SHP77 (cell line): Measurements from ENCODE around the gene ZNF804B.

Experiments used
- DNase-seq, 2 experiments: peaks; one replicate each; lab custom pipeline; 2025; lab: John Stamatoyannopoulos, UW

The ZNF804B gene

DNA sequence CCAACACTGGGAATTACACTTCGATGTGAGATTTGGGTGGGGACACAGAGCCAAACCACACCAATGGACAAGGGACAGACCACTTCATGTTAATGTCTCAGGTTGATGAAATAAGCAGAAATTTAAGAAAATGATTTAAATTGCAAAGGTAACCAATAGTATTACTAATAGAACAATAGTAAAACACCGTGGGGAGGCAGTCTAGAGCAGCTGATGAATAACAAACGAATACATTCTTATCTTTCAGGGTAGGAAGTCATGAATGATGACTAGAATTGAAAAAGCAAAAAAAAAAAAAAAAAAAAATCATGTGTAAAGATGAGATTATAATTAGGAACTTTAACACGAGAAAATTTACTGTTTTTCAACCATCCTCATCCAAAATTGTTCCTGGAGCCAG lies 207.9 kb downstream of the ZNF804B start:
- no peak for DNase-seq

DNA sequence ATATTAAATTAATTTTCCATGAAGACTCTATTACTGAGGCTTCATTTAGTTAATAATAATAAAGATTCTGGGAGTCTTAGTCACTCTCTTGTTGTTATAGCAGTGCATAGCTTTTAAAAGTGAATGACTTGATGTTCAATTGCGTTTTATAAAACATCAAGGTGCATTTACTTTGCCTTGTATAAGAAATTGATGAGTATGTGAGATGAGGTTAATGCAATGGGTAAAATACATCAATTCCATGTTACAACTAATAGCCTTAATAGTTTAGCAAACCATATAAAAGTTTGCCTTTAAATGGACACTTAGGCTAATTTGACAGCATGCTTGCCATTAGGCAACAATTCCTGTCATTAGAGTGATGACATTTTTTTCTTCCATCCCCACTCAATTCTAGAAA lies 209.7 kb downstream of the ZNF804B start:
- DNase-seq = no peak

DNA sequence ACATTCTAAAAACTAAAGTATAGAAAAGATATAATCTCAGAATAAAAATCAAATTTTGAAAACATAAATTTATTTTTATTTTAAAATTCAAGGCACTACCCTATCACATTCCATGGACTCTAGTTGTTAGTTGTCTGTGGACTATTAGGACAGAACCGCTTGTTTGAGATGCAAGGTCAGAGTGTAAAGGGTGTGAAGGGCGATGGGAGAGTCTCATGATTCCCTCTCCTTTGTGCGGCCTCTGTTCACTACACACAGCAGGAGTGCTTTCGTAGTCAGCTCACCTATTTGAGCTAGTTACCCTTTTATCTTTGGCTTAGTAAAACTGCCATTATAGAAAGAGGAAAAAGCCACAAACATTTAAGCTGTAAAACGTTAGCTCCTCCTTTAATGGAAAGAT lies 225.8 kb downstream of the ZNF804B start:
- DNase-seq = no peak

DNA sequence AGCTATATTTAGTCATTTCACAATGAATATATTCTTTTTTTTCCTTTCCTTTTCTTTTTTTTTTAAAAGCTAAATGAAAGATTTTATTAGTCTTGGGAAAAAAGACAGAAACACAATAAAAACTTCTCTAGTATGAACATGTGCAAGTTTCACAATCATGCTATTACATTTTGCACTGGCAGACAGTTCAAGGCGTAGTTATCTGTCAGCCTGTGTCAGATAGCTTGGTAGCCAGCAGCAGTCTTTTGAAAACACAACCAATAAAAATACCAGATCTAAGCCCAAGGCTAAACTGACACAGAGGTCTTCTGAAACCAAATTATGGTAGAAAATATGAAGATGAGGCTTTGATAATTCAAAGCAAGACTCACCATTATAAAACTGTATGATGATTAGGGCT lies 241.8 kb downstream of the ZNF804B start:
- no peak for DNase-seq

DNA sequence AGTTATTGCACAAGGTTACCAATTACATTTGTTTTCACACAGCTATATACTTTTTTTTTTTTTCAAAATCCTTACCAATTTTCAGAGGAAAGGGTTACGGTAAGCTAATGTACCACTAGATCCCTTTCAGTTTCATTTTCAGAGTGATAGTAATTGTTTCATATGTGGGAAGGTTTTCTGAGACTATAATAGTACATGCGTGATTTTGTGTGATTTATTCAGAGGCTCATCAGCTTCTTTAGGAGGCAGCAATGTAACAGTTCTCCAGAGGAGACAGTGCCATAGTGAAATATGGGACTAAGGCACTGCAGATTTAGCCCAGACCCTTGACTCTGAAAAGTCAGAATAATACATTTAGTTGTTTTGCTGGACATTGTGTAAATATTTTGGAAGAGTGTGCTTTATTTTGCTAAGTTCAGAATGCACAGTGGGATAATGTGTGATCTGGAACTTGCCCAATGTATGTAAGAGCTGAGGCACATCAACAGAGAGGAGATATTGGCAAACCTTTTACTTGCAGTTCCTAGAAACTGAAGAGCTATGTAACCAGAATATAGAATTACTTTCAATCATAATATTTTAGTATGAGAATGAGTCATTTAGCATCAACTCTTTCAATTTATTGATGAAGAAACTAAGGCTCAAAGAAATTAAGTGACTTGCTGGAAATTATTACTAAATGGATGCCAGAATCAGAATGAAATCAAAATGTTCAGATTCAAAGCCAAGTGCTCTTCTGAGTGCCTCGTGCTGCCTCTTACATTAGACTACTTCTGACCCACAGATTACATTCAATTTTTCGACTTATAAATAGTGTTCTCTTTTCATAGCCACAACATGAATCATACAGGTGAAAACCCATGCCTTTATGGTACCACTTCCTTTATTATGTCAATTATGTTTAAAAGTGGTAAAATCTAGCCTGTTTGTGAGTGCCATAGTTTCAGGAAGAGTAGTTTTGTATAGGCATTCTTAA lies 243.8 kb downstream of the ZNF804B start:
- no peak for DNase-seq

DNA sequence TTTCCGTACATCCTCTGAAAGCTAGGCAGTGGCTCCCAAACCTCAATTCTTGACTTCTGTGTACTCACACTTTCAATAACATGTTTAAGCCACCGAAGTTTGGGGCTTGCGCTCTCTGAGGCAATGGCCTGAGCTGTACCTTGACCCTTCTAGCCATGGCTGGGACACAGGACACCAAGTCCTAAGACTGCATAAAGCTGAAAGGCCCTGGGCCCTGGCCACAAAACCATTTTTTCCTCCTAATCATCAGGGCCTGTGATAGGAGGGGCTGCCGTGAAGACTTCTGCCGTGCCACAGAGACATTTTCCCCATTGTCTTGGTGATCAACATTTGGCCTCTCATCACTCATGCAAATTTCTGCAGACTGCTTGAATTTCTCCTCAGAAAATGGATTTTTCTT lies 252.5 kb downstream of the ZNF804B start:
- DNase-seq = no peak

DNA sequence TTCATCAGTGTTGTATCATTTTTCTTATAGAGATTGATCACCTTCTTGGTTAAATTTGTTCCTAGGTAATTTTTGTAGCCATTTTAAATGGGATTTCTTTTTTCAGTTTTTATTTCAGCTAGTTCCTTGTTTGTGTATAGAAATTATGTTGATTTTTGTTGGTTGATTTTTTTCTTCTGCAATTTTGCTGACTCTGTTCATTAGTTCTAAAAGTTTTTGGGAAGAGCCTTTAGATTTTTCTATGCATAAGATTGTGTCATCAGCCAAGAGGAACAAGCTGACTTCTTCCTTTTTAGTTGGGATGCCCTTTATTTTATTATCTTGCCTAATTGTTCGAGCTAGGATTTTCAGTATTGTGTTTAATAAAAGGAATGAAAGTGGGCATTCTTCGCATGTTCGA lies 258.2 kb downstream of the ZNF804B start:
- no peak for DNase-seq

DNA sequence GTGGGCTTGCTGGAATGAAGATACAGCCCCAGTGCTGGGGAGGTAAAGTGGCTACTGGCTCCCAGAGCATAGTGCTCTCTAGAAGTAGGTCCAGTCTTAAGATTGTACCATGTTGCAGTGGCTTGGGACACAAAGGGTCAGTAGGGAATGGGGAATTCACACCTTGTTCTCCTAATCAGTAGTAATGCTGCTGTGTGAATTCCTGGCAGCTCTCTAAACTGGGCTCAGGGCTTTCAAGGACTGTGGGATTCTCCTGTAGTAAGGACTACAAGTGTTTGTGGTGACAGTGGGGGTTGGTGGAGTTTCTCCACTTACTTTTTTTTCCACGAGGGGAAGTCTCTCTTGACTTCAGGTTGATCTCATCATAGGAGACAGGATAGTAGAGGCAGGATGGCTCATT lies 262.2 kb downstream of the ZNF804B start:
- no peak for DNase-seq

DNA sequence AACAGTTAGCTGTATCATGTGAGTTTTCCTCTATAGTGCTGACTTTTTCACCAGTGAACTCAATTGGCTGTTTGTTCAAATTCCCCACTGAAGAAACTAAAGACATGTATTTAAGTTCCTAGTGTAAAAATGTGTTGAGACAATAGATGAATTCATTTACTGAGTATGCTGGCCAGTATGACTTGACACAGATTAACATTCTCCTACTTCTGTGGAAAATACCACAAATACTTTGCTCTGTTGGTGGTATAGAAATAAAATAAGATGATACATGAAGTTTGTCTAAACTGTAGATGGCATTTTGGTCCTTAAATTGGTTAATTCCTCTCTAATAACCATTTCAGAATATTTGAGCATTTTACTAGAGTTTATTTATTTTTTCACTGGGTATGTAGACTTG lies 263.7 kb downstream of the ZNF804B start:
- DNase-seq = no peak

DNA sequence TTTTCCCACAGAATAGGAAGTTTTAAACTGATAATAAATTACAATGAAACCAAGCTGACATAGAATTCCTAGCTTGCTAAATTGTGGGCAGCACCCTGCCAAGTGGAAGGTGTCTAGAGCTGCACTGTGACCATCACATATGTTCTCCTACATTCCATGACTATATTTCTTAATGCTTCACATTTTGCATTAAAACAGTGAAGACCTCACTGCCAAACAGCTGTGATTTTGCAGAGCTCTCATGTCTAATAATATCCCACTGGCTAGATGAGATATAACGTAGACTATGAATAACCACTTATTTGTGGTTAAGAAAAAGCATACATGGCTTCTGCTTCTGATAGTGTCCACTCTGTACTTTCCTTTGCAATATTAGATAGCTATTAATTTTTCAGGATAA lies 264.4 kb downstream of the ZNF804B start:
- no peak for DNase-seq

DNA sequence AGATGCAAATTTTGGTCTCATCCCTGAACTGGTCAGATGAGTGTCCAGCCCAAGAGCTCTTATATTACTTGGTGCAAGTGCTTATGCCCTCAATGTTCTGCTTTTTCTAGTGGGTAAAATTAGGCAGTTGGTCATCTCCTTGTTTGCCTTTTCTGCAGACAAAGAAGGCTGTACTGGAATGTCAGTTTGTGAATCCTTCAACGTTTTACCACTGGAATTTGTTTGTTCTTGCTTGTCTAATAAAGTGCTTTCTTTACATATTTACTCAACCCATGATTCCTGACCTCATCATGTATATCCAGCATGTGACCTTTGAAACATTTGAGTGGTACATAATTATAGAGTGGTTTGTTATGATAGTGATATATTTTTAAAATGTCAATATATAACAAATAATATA lies 268.3 kb downstream of the ZNF804B start:
- DNase-seq = no peak

DNA sequence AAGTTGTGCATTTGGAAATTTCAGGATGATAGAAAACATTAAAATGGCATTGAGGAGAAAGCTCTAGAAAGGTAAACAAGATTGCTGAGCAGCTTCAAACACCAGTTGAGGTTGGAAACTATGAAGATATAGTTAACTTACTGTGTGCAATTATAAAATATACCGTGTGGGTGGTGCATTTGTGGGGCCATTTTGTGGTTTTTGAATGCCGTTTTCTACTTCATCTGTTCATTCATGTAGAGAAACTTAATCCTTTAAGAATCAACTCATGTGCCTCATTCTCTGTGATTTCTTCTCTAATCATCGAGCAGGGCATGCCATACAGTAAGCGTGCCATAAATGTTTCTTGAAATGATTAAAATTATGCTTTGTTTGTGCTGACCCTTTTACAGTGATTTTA lies 268.8 kb downstream of the ZNF804B start:
- no peak for DNase-seq

DNA sequence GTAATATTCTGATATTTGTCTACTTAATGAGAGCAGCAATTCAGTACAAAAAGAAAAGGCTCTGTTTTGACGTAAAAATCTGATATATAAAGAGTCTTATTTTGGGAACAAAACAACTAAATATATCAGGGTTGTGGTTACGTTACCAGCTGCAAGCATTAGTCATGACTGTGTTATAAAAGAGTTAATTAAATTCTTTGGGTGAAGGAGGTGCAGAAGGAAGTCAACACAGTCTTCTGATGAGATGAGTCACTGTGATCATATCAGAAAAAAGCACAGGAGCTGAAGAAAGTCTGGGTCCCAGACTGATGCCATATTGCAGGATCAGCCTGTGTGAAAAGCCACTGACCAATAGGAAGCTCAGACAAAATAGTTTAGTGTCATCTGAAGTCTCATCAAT lies 270.4 kb downstream of the ZNF804B start:
- DNase-seq = no peak

DNA sequence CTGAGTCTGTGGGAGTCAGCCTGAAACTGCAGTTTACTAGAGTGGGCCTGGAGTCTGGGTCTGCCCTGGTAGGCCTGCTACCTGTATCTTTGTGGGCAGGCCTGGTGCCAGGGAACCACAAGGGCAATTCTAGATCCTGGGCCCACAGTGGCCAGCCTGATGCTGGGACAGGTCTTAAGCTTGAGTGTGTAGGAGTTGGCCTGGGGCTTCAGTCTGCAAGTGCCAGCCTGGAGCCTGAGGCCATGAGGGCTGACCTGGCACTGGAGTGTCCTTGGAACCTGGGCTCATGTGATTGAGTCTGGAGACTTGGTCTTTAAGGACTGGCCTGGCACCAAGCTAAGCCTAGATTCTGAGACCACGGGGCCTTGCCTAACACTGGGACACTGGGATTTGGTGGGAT lies 281.7 kb downstream of the ZNF804B start:
- DNase-seq = no peak

DNA sequence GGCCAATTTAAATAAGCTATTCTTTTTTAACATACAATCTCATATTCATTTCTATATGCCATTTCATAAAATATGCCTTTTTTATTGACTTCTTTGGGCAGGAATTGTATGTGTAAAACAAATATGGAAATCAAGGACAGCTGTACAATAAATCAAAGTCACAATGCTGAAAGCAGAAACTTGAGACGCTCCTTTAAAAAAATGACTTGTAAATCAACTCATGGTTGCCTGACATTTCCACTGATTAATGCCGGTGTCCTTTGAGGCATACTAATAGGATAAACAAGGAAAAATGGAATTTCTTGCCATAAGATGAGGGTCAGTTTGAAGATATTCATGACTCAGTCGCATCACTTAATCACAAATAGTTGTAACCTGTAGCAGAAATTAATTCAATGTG lies 283.4 kb downstream of the ZNF804B start:
- no peak for DNase-seq

DNA sequence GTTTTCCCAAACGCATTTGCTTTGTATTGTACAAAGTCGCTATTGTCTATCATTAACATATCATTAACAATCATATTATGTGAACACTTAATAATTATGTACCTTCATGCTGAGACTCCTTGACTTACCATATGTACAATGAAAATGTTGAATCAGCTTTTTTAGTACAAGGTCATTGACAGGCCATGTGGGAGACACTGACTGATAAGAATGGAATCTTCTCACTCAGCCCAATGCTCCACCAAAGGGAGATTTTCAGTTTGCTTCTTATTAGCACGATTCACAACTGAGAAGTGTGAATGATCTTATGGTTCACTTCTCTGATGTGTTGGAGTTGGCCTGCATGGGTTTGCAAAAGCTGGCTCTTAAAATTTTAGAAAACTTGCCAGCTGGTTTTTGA lies 289.5 kb downstream of the ZNF804B start:
- DNase-seq = no peak

DNA sequence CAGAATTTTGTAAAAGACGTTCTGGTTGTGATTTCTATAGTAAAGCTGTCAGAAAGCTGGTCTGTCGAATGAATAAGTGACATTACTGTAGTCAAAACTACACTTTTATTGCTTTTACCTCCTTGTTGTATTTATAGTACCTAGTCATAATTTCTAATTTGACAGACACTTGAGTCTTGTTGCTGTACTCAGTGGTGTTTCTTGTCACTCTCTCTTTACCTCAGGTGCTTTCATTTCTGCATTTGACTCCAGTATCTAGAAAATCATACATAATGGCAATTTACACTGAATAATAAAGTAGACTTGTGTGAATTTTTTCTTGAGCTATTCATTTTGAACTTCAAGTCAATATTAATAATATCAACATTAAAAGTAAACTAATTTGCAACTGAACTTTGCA lies 293.6 kb downstream of the ZNF804B start:
- DNase-seq = no peak

DNA sequence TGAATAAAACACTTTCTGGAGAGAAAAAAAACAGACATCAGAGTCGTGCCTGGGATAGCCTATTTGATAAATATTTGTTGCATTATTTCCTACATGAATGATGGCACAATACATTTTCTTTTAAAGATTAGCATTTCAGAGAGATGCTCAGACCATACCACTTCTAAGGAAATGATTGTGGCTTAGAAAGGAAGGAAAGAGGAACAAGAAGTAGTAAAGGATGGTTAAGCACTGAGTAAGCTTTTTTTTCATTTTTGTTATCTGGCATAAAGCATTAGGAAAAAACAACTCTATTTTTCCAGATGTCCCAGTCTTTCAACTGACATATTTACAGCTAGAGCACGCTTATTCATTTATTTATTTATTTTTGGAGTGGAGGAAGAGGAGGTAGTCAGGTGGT lies 294.9 kb downstream of the ZNF804B start:
- no peak for DNase-seq

DNA sequence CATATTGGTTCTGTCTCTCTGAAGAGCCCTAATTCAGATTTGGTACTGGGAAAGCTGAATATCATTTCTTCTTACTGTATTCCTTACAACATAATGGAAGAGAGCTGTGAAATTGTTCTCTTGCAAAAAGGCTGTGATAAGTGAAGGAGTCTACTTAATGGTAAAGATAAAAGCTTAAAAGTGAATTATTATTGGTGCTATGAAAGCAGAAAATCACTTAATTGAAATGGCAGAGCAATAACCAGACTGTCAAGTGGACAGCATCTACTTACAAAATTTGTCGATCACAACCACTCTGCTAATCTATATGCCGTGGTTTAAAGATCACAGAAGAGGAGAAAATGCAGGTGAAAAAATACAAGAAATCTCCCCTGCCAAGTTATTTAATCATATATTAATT lies 300.7 kb downstream of the ZNF804B start:
- DNase-seq = no peak

DNA sequence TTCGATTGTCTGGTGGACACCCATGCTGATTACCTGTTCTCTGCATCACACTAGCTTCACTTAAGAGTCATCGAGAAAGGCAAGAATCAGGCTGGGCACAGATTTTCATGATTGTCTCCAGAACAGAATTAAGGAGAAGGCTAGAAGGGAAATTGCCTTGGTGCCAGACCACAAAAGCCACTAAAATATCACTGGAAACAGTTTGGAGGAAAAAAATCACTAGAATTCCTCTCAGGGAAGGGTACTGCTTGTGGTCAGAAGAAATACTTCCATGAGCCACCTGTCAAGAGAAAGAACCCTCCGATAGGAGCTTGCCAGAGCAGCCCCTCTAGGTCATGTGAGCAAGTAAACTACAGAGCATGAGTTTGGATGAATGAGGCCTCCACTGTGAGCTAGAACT lies 305.3 kb downstream of the ZNF804B start:
- no peak for DNase-seq

DNA sequence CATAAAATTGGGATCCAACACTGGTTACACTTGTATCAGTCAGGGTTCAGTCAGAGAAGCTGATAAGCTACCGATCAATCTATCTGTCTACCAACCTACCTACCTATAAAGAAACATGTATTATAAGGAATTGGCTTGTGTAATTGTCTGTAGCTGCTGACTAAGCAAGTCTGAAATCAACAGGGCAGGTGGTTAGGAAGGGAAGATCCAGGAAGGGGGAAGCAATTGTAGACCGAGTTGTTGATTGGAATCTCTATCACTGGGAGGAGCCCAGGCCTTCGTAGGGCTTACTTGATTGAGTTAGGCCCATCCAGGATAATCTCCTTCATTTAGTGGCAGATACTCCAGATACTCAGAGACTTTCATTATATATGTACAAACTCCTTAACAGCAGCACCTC lies 307.5 kb downstream of the ZNF804B start:
- no peak for DNase-seq

DNA sequence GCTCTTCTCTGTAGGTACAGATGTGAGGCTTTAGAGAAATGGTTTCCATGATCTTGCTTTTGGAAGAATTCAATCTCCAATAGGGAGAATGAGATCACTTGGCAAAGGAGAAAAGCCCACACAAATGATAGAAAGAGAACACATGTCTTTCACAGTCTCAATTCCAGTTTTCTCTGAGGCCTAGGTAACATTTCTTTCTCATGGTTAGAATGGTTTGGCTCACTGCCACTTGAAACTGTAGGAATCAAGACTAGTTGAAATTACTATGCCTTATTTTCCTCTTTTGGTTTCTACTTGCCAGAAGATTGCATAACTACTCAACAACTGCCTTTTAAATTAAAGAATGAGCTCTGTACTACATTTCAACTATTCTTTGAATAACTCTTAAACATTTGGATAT lies 312.6 kb downstream of the ZNF804B start:
- DNase-seq = no peak

DNA sequence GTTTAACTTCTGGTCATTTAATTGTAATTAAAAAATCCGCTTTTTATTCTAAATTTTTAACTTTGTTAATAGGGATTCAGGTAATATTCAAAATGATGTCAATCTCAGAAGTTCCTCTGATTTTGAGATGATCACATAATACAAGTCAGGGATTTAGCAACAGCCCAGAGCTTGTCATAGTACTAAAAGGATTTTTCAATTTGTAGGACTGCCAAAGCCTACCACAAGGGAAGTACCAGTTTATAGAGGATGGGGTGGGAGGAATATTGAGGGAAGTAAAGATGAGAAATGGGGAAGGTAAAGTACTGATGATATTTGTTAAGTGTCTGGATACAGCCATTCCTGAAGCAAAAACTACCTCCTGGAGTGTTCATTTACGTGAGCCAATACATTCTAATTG lies 314.3 kb downstream of the ZNF804B start:
- DNase-seq = no peak

DNA sequence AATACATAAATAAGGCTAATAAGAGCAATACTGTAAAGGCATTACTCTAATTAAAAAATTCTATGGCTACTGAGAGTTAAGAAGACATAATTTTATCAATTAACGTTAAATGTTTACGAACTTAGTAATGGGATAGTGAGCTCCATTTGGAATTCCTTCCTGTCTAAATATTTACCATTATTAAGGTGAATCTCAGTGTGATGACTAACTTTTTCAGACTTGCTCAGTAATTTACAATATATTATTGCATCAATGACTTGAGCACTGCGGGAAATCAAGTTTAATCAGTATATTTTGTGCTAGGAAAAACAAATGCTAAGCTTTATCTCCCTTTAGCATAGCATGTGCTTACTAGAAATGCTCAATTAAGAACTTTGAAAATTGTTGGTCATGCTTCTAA lies 318.5 kb downstream of the ZNF804B start:
- no peak for DNase-seq
